ENCODE measurements around the gene DAAM2. TPM values are rescaled to one million over a fixed set of nuclear protein-coding genes. Genes with fewer than 3 reads are reported as not detected.

DAAM2 gene
- total and polyA plus RNA-seq, 2 of the 8 experiments (the other 6 are each of a cell fraction or from before 2014, with no cell fraction given): 1.5 to 2.9 TPM

- TF ChIP-seq POLR2A (IDR thresholded peaks at IDR 0.05; ENCODE audit: control extremely low read depth in 1 of 2, low read depth in 2 of 2, low read length in 2 of 2): no peak
- TF ChIP-seq BCL11A (IDR thresholded peaks at IDR 0.05; ENCODE audit: low read depth in 2 of 2, low read length in 2 of 2): no peak
- no peak for TF ChIP-seq CTCF (IDR thresholded peaks at IDR 0.05; ENCODE audit: control extremely low read depth in 1 of 3, insufficient read depth in 1 of 3, low read depth in 1 of 3, low read length in 3 of 3)
- TF ChIP-seq POLR2AphosphoS5 (IDR thresholded peaks at IDR 0.05; ENCODE audit: low read depth, low read length): no peak
- TF ChIP-seq USF2 (IDR thresholded peaks at IDR 0.05; ENCODE audit: low read length): no peak
Measured at GRCh38 chr6:39912446-39912845, 120.3 kb downstream of the DAAM2 start (continued).
